ENCODE data around the gene SLC4A11. TPM values are rescaled to one million over a fixed set of nuclear protein-coding genes. Genes with fewer than 3 reads are reported as not detected.

SLC4A11 gene
- total RNA-seq, 1 donor from 2014 or later: 0.58 TPM

GRCh38 chr20:3238616-3239025 is 369 bp downstream of the SLC4A11 start:
- DNase-seq (peak; percentile 45), ATAC-seq (ENCODE audit: low read depth) (peak; percentile 47)
- ChIA-PET CTCF (no interaction called here), POLR2A (interaction anchor here (1.5 kb wide), 1 partner anchor 574 kb away, joined by 3 read pairs; the partner anchor contains the start of gene IDH3B)
- Mint-ChIP-seq H3K27me3 (peaks cover 46% of the 10 kb centered on the region), H3K4me1 (peaks cover 7% of the 10 kb centered on the region), H3K36me3 (ENCODE audit: low read depth) (peaks cover 1% of the 10 kb centered on the region), H3K27ac (no peak overlapping the region), H3K4me3 (peak overlapping the region; percentile 86), H3K9me3 (no peaks in the 10 kb centered on the region)
- no peak for TF ChIP-seq CTCF (IDR thresholded peaks at IDR 0.05)
- intact Hi-C loops (cut with micrococcal nuclease): loop anchor here (2.0 to 5.0 kb wide), 3 partner anchors 20 to 169 kb away; partner anchors contain the start of genes DDRGK1 and DNAAF9

- intact Hi-C loops (cut with micrococcal nuclease): loop anchor here (2.0 to 5.0 kb wide), 3 partner anchors 19 to 169 kb away; partner anchors contain the start of genes DDRGK1 and DNAAF9
- no peak for ATAC-seq (ENCODE audit: low read depth)
- Mint-ChIP-seq H3K4me1 (peaks cover 7% of the 10 kb centered on the region), H3K4me3 (peak overlapping the region; percentile 86), H3K27ac (no peak overlapping the region), H3K9me3 (no peaks in the 10 kb centered on the region), H3K27me3 (peaks cover 46% of the 10 kb centered on the region), H3K36me3 (ENCODE audit: low read depth) (peaks cover 1% of the 10 kb centered on the region)
- no peak for DNase-seq
- no peak for TF ChIP-seq CTCF (IDR thresholded peaks at IDR 0.05)
- CTCF ChIA-PET: no interaction called here
- POLR2A ChIA-PET: no interaction called here
Observed at GRCh38 chr20:3237958-3238615, 903 bp downstream of the SLC4A11 start.

GRCh38 chr20:3237011-3237957 is 1.7 kb downstream of the SLC4A11 start:
- H3K36me3 Mint-ChIP-seq (ENCODE audit: low read depth): peaks cover 1% of the 10 kb centered on the region
- ATAC-seq (ENCODE audit: low read depth): no peak
- ChIA-PET CTCF (no interaction called here), POLR2A (no interaction called here)
- no peak for TF ChIP-seq CTCF (IDR thresholded peaks at IDR 0.05)
- DNase-seq: no peak
- no peak overlapping the region for H3K27ac Mint-ChIP-seq
- peaks cover 7% of the 10 kb centered on the region for H3K4me1 Mint-ChIP-seq
- H3K27me3 Mint-ChIP-seq: peaks cover 44% of the 10 kb centered on the region
- no peaks in the 10 kb centered on the region for H3K9me3 Mint-ChIP-seq
- intact Hi-C loops (cut with micrococcal nuclease): loop anchor here (5.0 kb wide), 1 partner anchor 170 kb away; the partner anchor contains the start of gene DNAAF9
- peak overlapping the region; percentile 86 for H3K4me3 Mint-ChIP-seq

DNA sequence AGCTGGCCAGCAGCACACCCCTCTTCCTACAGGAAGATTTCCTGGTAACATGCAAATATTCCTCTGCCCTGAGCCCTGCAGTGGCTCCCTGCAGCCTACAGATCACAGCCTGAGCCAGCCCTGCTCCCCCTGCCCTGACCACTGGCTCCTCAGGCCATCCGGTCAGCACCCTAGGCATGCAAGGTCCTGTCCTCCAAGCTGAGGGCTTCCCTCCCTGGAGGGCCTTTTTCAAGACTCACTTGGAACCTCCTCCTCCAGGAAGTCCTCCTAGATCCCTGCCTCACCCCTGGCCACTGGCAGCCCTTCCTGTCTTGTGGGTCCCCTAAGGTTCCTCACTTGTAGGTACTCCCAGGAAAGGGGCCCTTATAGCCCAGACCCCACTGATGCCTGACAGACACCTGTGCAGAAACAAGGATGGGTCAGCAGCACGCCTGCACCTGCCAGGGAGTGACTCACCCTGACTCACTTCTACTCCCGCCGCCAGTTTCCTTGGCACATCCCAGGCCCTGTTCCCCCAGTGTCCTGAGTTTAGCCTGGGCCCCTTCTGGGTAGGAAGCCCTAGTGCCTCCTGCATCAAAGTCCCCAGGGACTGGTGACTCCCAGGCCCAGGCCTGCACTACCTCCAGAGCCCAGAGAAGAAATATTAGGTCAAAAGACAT is 3.2 kb downstream of the SLC4A11 start:
- CTCF ChIA-PET: no interaction called here
- Mint-ChIP-seq H3K27ac (no peak overlapping the region), H3K27me3 (peaks cover 33% of the 10 kb centered on the region), H3K4me3 (no peak overlapping the region), H3K9me3 (no peaks in the 10 kb centered on the region), H3K36me3 (ENCODE audit: low read depth) (peaks cover 1% of the 10 kb centered on the region), H3K4me1 (peaks cover 7% of the 10 kb centered on the region)
- DNase-seq (no peak), ATAC-seq (ENCODE audit: low read depth) (no peak)
- intact Hi-C loops (cut with micrococcal nuclease): loop anchor here (5.0 kb wide), 1 partner anchor 172 kb away; the partner anchor contains the start of gene DNAAF9
- POLR2A ChIA-PET: no interaction called here
- no peak for TF ChIP-seq CTCF (IDR thresholded peaks at IDR 0.05)

Data from activated B cell treated with CpG ODN at 0.5 μM for 24 hours (primary cell).